GM12872 (cell line): ENCODE data around the gene CD48.

Source experiments
- CTCF ChIP-seq: IDR thresholded peaks from 3 replicates; pipeline ENCODE4 v1.5.1; 2011; ENCODE audit warnings: low read depth, mild to moderate bottlenecking, low read length, moderate library complexity; ENCODE audit not compliant: insufficient read depth

The CD48 gene

GRCh38 chr1:160727316-160727640 lies 15.7 kb upstream of the CD48 start:
- TF ChIP-seq CTCF = no peak

- TF ChIP-seq CTCF = peak; percentile 74
These were observed 15.1 kb upstream of the CD48 start for GRCh38 chr1:160726498-160727315.

GRCh38 chr1:160726114-160726497 lies 14.5 kb upstream of the CD48 start:
- TF ChIP-seq CTCF = no peak

GRCh38 chr1:160724465-160725242 lies 13.0 kb upstream of the CD48 start:
- 0 out of 3 replicates have a peak, but pooled peaks have one; percentile 9 for TF ChIP-seq CTCF

GRCh38 chr1:160723332-160723731 lies 11.7 kb upstream of the CD48 start:
- no peak for TF ChIP-seq CTCF

- no peak for TF ChIP-seq CTCF
These were observed 11.1 kb upstream of the CD48 start for GRCh38 chr1:160722726-160723125.

- TF ChIP-seq CTCF = no peak
These were observed 9.9 kb upstream of the CD48 start for GRCh38 chr1:160721473-160721872.
